Measurements from ENCODE around the gene PFDN1.

Gene PFDN1

DNA sequence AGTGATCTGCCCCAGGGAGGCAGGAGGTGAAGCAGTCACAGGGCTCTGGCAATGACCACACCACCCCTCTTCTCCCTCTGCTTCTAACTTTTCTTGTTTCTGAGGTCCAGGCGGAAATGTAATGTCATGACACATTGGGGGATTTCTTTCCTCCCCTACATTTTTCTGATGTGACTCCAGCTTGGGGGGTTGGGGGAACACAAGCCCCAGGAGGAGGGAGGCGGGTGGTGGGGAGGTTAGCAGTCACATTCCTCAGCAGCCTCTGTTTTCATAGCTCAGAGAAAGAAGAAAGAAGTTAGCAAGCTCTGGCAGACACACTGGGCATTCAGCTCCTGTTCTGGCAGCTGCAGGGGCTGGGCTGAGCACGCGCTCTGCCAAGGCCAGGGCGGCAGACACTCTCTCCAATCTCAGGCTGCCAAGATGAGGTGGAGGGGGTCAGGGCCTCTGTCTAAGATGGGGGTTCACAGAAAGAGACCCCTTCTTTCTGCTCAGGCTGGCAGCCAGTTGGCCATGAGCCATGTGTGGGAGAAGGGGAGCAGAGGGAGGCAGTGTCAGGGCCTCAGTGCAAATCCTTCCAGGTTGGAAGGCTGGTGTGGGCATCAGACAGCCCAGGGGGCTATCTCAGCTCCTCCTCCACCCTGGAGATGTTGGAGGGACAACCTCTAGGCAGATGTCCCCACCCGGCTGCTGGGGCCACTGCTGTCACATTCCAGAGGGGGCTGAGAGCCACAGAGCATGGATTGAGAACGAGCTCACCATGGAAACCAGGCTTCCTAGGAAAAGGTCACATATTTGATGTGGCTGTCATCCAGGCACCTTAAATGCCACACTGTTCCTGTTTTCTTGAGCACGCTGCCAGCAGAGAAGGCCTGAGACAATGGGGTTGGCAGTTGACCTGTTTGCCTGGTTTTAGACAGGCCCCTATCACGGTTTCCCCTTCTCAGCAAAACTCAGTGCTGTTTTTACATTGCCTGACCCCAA lies 20.1 kb upstream of the PFDN1 start:
- DNase-seq (ENCODE audit: low spot score) = no peak
- Mint-ChIP-seq H3K27me3 (ENCODE audit: low read depth) (peaks cover 5% of the 10 kb centered on the region), H3K27ac (no peak overlapping the region), H3K9me3 (no peaks in the 10 kb centered on the region), H3K36me3 (ENCODE audit: low read depth) (no peaks in the 10 kb centered on the region), H3K4me1 (ENCODE audit: low read depth) (no peaks in the 10 kb centered on the region), H3K4me3 (no peak overlapping the region)

- DNase-seq (ENCODE audit: low spot score) = no peak
- H3K27ac Mint-ChIP-seq = no peak overlapping the region
- no peaks in the 10 kb centered on the region for H3K9me3 Mint-ChIP-seq
- no peak overlapping the region for H3K4me3 Mint-ChIP-seq
- no peaks in the 10 kb centered on the region for H3K4me1 Mint-ChIP-seq (ENCODE audit: low read depth)
- H3K27me3 Mint-ChIP-seq (ENCODE audit: low read depth) = no peaks in the 10 kb centered on the region
- H3K36me3 Mint-ChIP-seq (ENCODE audit: low read depth) = no peaks in the 10 kb centered on the region
These were observed 18.9 kb upstream of the PFDN1 start for GRCh38 chr5:140321796-140322195.

- DNase-seq (ENCODE audit: low spot score) = no peak
- Mint-ChIP-seq H3K36me3 (ENCODE audit: low read depth) (no peaks in the 10 kb centered on the region), H3K4me3 (no peak overlapping the region), H3K27me3 (ENCODE audit: low read depth) (no peaks in the 10 kb centered on the region), H3K27ac (no peak overlapping the region), H3K9me3 (no peaks in the 10 kb centered on the region), H3K4me1 (ENCODE audit: low read depth) (no peaks in the 10 kb centered on the region)
These were observed 16.9 kb upstream of the PFDN1 start for GRCh38 chr5:140319833-140320232.

DNA sequence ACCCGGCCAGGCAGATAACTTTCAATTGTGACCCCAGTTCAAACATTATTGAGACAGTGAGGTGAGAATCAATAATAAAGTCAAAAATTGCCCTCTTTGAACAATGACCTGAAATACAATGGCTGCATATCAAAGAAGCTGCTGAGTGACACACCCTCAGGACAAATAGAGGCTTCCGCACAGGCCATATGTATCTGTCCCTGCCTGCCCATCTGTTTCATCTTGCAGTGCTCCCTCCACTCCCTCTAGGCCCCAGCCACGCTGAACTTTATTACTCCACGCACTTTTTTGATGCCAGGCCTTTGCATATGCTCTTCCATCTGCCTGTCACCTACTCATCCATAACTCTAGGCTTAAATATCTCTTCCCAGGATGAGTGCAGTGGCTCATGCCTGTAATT lies 15.9 kb upstream of the PFDN1 start:
- no peak for DNase-seq (ENCODE audit: low spot score)
- Mint-ChIP-seq H3K4me1 (ENCODE audit: low read depth) (no peaks in the 10 kb centered on the region), H3K27ac (no peak overlapping the region), H3K4me3 (no peak overlapping the region), H3K9me3 (no peaks in the 10 kb centered on the region), H3K36me3 (ENCODE audit: low read depth) (no peaks in the 10 kb centered on the region), H3K27me3 (ENCODE audit: low read depth) (no peaks in the 10 kb centered on the region)

DNA sequence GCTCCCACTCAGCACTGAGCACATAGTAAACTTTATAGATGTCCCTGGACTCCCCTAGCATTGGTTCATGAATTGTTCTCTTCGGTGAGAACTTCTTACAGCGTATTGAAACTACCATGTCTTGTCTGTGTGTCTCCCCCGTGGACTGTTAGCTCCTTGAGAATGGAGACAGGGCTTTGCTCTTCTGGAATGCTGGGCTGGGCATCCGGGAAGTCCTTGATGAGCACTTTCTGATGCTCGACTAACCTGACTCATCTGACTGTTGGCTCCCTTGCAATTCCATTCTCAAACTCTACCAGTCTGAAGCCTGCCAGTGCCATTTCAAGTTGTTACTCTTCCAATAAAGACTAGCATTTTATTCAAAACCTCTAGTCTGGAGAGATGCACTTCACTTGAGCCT lies 15.0 kb upstream of the PFDN1 start:
- no peak for DNase-seq (ENCODE audit: low spot score)
- Mint-ChIP-seq H3K4me1 (ENCODE audit: low read depth) (no peaks in the 10 kb centered on the region), H3K9me3 (no peaks in the 10 kb centered on the region), H3K36me3 (ENCODE audit: low read depth) (no peaks in the 10 kb centered on the region), H3K4me3 (no peak overlapping the region), H3K27me3 (ENCODE audit: low read depth) (no peaks in the 10 kb centered on the region), H3K27ac (no peak overlapping the region)

DNA sequence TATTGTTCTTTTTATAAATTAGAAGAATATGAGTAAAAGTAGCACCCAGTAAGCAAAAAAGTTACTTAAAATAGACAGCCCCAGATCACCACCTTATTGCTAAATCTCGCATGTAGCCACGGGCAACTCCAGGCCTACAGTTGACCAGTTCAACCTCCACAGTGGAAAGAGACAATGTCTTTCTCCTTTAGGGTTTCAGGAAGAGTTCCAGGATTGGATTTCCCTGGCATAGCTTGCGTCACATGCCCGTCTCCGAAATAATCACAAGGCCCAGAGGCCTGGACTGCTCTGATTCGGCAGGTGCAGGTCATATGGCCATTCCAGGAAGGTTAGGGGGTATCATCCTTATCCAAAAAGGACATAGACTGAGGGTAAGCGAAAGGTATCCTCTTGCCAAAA lies 9.9 kb upstream of the PFDN1 start:
- H3K4me1 Mint-ChIP-seq (ENCODE audit: low read depth) = peaks cover 8% of the 10 kb centered on the region
- H3K4me3 Mint-ChIP-seq = no peak overlapping the region
- H3K27ac Mint-ChIP-seq = no peak overlapping the region
- H3K36me3 Mint-ChIP-seq (ENCODE audit: low read depth) = no peaks in the 10 kb centered on the region
- no peaks in the 10 kb centered on the region for H3K9me3 Mint-ChIP-seq
- DNase-seq (ENCODE audit: low spot score) = no peak
- peaks cover 3% of the 10 kb centered on the region for H3K27me3 Mint-ChIP-seq (ENCODE audit: low read depth)

DNA sequence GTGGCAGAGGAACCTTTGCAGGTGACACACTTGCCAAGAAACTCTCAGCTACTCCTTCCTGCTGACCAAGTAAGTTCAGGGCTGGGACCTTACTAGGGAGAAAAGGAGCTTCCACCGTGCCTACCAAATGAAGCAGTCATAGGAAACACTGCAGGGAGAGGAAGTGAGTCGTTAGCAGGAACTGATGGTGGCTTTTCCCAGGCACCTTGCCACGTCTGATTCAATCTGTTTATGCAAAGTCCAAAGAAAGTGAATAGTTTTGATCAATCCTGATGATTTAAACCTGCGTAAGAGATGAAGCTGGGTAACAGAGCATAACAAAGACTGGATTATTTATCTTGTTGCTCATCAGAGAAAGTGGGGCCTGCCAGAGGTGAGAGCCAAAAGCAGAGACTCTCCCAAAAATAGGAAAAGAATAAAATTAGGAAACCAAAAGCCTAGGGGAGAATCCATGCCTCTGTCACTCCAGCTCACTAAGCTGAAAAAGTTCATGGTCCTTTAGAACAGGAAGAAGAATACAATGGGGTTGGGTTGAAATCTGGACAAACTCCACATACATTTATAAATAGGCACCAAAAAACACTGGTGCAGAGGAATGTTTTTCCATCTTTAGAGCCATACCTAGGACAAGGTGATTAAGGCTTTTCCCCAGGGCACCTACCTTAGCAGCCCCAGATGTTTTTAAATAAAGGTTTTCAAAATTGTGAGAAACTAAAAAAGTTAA lies 9.3 kb upstream of the PFDN1 start:
- H3K36me3 Mint-ChIP-seq (ENCODE audit: low read depth) = no peaks in the 10 kb centered on the region
- H3K4me3 Mint-ChIP-seq = no peak overlapping the region
- H3K27me3 Mint-ChIP-seq (ENCODE audit: low read depth) = peaks cover 3% of the 10 kb centered on the region
- peaks cover 8% of the 10 kb centered on the region for H3K4me1 Mint-ChIP-seq (ENCODE audit: low read depth)
- H3K9me3 Mint-ChIP-seq = no peaks in the 10 kb centered on the region
- no peak overlapping the region for H3K27ac Mint-ChIP-seq
- DNase-seq (ENCODE audit: low spot score) = no peak

GRCh38 chr5:140311011-140311467 lies 8.1 kb upstream of the PFDN1 start:
- Mint-ChIP-seq H3K4me3 (no peak overlapping the region), H3K4me1 (ENCODE audit: low read depth) (peaks cover 8% of the 10 kb centered on the region), H3K27me3 (ENCODE audit: low read depth) (peaks cover 3% of the 10 kb centered on the region), H3K27ac (no peak overlapping the region), H3K9me3 (no peaks in the 10 kb centered on the region), H3K36me3 (ENCODE audit: low read depth) (no peaks in the 10 kb centered on the region)
- no peak for DNase-seq (ENCODE audit: low spot score)

DNA sequence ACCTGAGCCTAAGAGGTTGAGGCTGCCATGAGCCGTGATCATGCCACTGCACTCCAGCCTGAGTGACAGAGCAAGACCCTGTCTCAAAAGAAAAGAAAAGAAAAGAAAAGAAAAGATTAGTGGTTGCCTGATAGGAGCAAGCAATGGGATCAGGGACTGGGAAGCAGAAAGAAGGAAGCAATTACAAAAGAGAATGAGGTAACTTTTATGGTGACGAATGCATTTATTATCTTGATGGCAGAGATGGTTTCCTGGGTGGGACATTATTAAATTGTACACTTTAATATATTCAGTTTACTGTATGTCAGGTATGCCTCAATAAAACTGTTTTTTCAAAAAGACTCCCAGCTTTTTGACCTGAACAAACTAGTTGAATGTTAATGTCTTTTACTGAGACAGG lies 7.5 kb upstream of the PFDN1 start:
- peaks cover 3% of the 10 kb centered on the region for H3K27me3 Mint-ChIP-seq (ENCODE audit: low read depth)
- no peak overlapping the region for H3K4me3 Mint-ChIP-seq
- H3K36me3 Mint-ChIP-seq (ENCODE audit: low read depth) = no peaks in the 10 kb centered on the region
- no peak for DNase-seq (ENCODE audit: low spot score)
- H3K27ac Mint-ChIP-seq = no peak overlapping the region
- H3K4me1 Mint-ChIP-seq (ENCODE audit: low read depth) = peaks cover 8% of the 10 kb centered on the region
- no peaks in the 10 kb centered on the region for H3K9me3 Mint-ChIP-seq

DNA sequence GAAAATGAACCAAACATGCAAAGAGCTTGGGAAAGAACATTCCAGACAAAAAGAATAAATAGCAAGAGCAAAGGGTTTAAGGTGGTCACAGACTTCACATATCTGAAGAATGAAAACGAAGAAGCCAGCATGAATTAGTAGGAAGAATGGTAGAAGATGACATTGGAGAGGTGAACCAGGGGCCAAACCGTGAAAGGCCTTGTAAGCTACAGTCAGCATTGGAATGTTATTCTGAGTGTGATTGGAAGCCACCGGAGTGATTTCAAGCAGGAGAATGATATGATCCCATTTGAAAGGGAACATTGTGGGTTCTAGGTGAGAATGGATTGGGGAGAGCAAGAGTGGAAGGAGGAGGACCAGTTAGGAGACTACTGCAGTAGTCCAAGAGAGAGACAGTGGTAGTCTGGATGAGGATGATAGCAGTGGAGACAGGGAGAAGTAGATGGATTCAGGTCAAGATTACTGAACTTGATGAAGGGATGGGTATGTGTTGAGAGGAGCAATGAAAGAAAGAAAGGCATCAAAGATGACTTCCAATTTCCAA lies 6.9 kb upstream of the PFDN1 start:
- peaks cover 5% of the 10 kb centered on the region for H3K27me3 Mint-ChIP-seq (ENCODE audit: low read depth)
- peaks cover 8% of the 10 kb centered on the region for H3K4me1 Mint-ChIP-seq (ENCODE audit: low read depth)
- no peak for DNase-seq (ENCODE audit: low spot score)
- no peaks in the 10 kb centered on the region for H3K9me3 Mint-ChIP-seq
- H3K27ac Mint-ChIP-seq = no peak overlapping the region
- no peaks in the 10 kb centered on the region for H3K36me3 Mint-ChIP-seq (ENCODE audit: low read depth)
- H3K4me3 Mint-ChIP-seq = no peak overlapping the region

DNA sequence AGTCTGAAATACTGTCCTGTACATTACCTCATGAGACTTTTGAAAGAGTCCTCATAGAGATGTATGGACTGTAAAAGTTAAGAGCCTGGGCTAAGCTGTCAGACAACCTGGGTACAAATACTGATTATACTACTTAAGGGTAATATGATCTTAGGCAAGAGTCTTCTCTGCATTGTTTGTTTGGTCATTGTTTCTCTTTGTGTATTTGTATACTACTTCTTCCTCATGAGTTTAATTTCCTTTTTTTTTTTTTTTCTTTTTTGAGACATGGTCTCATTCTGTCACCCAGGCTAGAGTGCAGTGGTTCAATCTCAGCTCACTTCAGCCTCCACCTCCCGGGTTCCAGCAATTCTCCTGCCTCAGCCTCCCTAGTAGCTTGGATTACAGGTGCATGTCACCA lies 2.6 kb upstream of the PFDN1 start:
- Mint-ChIP-seq H3K27me3 (ENCODE audit: low read depth) (peaks cover 5% of the 10 kb centered on the region), H3K4me1 (ENCODE audit: low read depth) (peaks cover 14% of the 10 kb centered on the region), H3K9me3 (no peaks in the 10 kb centered on the region), H3K27ac (no peak overlapping the region), H3K36me3 (ENCODE audit: low read depth) (no peaks in the 10 kb centered on the region), H3K4me3 (no peak overlapping the region)
- no peak for DNase-seq (ENCODE audit: low spot score)

DNA sequence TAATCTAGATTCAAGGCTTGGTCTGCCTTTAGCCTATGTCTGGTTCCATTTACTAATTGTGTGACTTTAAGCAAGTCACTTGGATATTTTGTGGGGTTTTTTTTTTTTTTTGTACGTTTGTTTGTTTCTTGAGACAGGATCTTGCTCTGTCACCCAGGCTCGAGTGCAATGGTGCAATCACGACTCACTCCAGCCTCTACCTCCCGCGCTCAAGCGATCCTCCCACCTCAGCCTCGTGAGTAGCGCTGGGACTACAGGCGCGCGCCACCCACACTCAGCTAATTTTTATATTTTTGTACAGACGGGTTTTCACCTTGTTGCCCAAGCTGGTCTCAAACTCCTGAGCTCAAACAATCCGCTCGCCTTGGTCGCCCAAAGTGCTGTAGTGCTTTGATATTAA lies 1.1 kb upstream of the PFDN1 start:
- Mint-ChIP-seq H3K4me3 (no peak overlapping the region), H3K27me3 (ENCODE audit: low read depth) (peaks cover 2% of the 10 kb centered on the region), H3K27ac (no peak overlapping the region), H3K36me3 (ENCODE audit: low read depth) (peaks cover 6% of the 10 kb centered on the region), H3K9me3 (no peaks in the 10 kb centered on the region), H3K4me1 (ENCODE audit: low read depth) (peaks cover 16% of the 10 kb centered on the region)
- DNase-seq (ENCODE audit: low spot score) = no peak

DNA sequence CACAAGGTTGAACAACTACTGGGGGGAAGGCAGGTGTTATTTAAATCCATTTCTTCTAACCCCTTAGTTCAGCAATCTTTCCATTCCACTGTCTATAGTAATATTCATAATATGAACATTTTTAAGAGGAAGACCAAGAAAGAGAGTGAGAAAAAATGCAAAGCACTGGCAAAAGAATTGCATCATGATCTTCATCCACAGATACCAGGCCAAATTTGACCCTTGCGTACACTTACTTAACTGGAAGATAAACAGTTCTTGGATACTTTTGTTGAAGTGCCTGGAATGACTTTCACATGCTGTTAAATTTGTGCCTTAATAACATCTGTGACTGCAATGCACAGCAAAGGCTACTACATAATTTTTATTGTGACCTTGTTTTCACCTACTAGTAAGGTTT lies 1.8 kb downstream of the PFDN1 start:
- Mint-ChIP-seq H3K4me3 (peak overlapping the region; percentile 14), H3K36me3 (ENCODE audit: low read depth) (peaks cover 17% of the 10 kb centered on the region), H3K9me3 (no peaks in the 10 kb centered on the region), H3K4me1 (ENCODE audit: low read depth) (peaks cover 19% of the 10 kb centered on the region), H3K27me3 (ENCODE audit: low read depth) (peaks cover 2% of the 10 kb centered on the region), H3K27ac (no peak overlapping the region)
- DNase-seq (ENCODE audit: low spot score) = no peak

GRCh38 chr5:140299056-140299455 lies 3.8 kb downstream of the PFDN1 start:
- no peak overlapping the region for H3K4me3 Mint-ChIP-seq
- peaks cover 17% of the 10 kb centered on the region for H3K36me3 Mint-ChIP-seq (ENCODE audit: low read depth)
- H3K27me3 Mint-ChIP-seq (ENCODE audit: low read depth) = no peaks in the 10 kb centered on the region
- H3K9me3 Mint-ChIP-seq = no peaks in the 10 kb centered on the region
- no peak overlapping the region for H3K27ac Mint-ChIP-seq
- H3K4me1 Mint-ChIP-seq (ENCODE audit: low read depth) = peaks cover 21% of the 10 kb centered on the region
- no peak for DNase-seq (ENCODE audit: low spot score)
